ENCODE measurements around the gene GPC6.

GRCh38 chr13:93412676-93413075, 186.1 kb downstream of the GPC6 start:
- TF ChIP-seq CTCF (IDR thresholded peaks at IDR 0.05) (no peak), SMC3 (IDR thresholded peaks at IDR 0.05; ENCODE audit: low read depth, low read length) (no peak), YY1 (IDR thresholded peaks at IDR 0.05; ENCODE audit: low read depth) (no peak)
